GM12892 (cell line): ENCODE measurements around the gene FAM13A.

Experiments used
- POLR2A ChIP-seq: IDR thresholded peaks from 2 replicates; pipeline ENCODE4 v1.6.1; 2011; ENCODE audit warnings: low read depth, low read length, control low read depth
- POLR2AphosphoS5 ChIP-seq: IDR thresholded peaks from 2 replicates; pipeline ENCODE4 v1.6.1; 2011; ENCODE audit warnings: low read depth, low read length, control low read depth
- TAF1 ChIP-seq: IDR thresholded peaks from 2 replicates; pipeline ENCODE4 v1.6.1; 2011; ENCODE audit warnings: low read depth, mild to moderate bottlenecking, control low read depth, low read length, borderline replicate concordance

GRCh38 chr4:88971536-88971935 is 85.4 kb downstream of the FAM13A start:
- TF ChIP-seq POLR2A (no peak), POLR2AphosphoS5 (no peak), TAF1 (no peak)
